Left hindlimb (tissue), 1 donor: ENCODE data around the gene LRRC39.
"Not testable (repeated sequence)": the region's sequence is repeated elsewhere in the genome, so short reads cannot be mapped to it uniquely, and the experiment has no call there.

Experiments
- DNase-seq: peaks from one replicate; pipeline ENCODE4 v3.0.0-alpha.2; 2018

LRRC39 gene

GRCh38 chr1:100178091-100178490 is at the start of gene LRRC39:
Gene LRRC39 (minus strand): TSS chr1:100178256. CDS start chr1:100168516, 9,740 bp downstream.
- DNase-seq, result no peak

- no peak for DNase-seq
Observed at GRCh38 chr1:100222428-100222827, 44.4 kb upstream of the LRRC39 start.

GRCh38 chr1:100219883-100220282 is 41.8 kb upstream of the LRRC39 start:
- no peak for DNase-seq

GRCh38 chr1:100219457-100219856 is 41.4 kb upstream of the LRRC39 start:
- DNase-seq, result no peak

- DNase-seq, result no peak
Observed at GRCh38 chr1:100217834-100218233, 39.8 kb upstream of the LRRC39 start.

- DNase-seq, result no peak
Observed at GRCh38 chr1:100215101-100215500, 37.0 kb upstream of the LRRC39 start.

- no peak for DNase-seq
Observed at GRCh38 chr1:100213141-100213540, 35.1 kb upstream of the LRRC39 start.

GRCh38 chr1:100206301-100206700 is 28.2 kb upstream of the LRRC39 start:
- no peak for DNase-seq

GRCh38 chr1:100205593-100205992 is 27.5 kb upstream of the LRRC39 start:
- not testable (repeated sequence) for DNase-seq

GRCh38 chr1:100205103-100205502 is 27.0 kb upstream of the LRRC39 start:
- DNase-seq, result not testable (repeated sequence)

- DNase-seq, result not testable (repeated sequence)
Observed at GRCh38 chr1:100202703-100203102, 24.6 kb upstream of the LRRC39 start.

- DNase-seq, result not testable (repeated sequence)
Observed at GRCh38 chr1:100200060-100200459, 22.0 kb upstream of the LRRC39 start.

- DNase-seq, result no peak
Observed at GRCh38 chr1:100198596-100198995, 20.5 kb upstream of the LRRC39 start.

GRCh38 chr1:100188617-100189016 is 10.6 kb upstream of the LRRC39 start:
- DNase-seq, result peak; percentile 37

GRCh38 chr1:100187912-100188311 is 9.9 kb upstream of the LRRC39 start:
- no peak for DNase-seq

- no peak for DNase-seq
Observed at GRCh38 chr1:100184536-100184935, 6.5 kb upstream of the LRRC39 start.

GRCh38 chr1:100183370-100183769 is 5.3 kb upstream of the LRRC39 start:
- no peak for DNase-seq

GRCh38 chr1:100177295-100178041 is 588 bp downstream of the LRRC39 start:
- DNase-seq, result no peak

- no peak for DNase-seq
Observed at GRCh38 chr1:100168051-100168450, 10.0 kb downstream of the LRRC39 start.

- DNase-seq, result no peak
Observed at GRCh38 chr1:100164702-100165101, 13.4 kb downstream of the LRRC39 start.

- DNase-seq, result no peak
Observed at GRCh38 chr1:100164216-100164615, 13.8 kb downstream of the LRRC39 start.

GRCh38 chr1:100162881-100163280 is 15.2 kb downstream of the LRRC39 start:
- no peak for DNase-seq

- no peak for DNase-seq
Observed at GRCh38 chr1:100152271-100152670, 25.8 kb downstream of the LRRC39 start.

- DNase-seq, result no peak
Observed at GRCh38 chr1:100151679-100152078, 26.4 kb downstream of the LRRC39 start.

- DNase-seq, result no peak
Observed at GRCh38 chr1:100147875-100148274, 30.2 kb downstream of the LRRC39 start.
